ENCODE results near the gene FOXJ2.

DNA sequence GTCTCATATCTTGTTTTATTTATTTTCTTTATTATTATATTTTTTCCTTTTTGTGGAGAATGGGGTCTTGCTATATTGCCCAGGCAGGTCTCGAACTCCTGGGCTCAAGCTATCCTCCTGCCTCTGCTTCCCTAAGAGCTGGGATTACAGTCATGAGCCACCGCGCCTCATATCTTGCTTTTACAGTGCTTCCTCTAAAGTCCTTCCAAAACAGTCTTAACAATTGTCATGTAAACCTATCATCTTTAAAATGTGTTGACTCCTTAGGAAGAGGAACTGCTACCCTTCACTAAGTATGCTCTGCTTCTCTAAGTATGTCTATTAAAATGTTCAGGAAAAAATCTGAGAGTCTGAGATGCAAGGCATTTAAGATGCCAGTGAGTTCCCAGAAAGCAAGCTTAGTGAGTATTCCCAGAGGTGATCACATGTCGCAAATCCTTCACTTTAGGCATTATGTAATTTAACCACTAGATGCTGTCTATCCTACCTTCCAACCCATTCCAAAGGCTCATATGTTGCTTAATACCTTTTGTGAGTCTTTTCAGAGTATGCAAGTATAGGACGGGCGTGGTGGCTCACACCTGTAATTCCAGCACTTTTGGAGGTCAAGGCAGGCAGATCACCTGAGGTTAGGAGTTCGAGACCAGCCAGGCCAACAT lies 19.7 kb upstream of the FOXJ2 start:
- TF ChIP-seq POLR2A (IDR thresholded peaks at IDR 0.05; ENCODE audit: low read depth, low read length) (no peak), TAF1 (IDR thresholded peaks at IDR 0.05; ENCODE audit: borderline replicate concordance, low read depth, low read length) (no peak)
